ENCODE measurements around the gene GLRA3.
A peak's percentile ranks its signal among the peaks of the same experiment; 100 is the strongest.
"Not testable (repeated sequence)": the region's sequence is repeated elsewhere in the genome, so short reads cannot be mapped to it uniquely, and the experiment has no call there.

Gene GLRA3

GRCh38 chr4:174828845-174829701, at the start of gene GLRA3:
GLRA3 (minus strand) TSS chr4:174829247; CDS start chr4:174828811, 436 bp downstream.
- DNase-seq, result peak; percentile 94

GRCh38 chr4:174874898-174875297, 45.9 kb upstream of the GLRA3 start:
- DNase-seq, result no peak

- DNase-seq, result peak; percentile 17
Measured at GRCh38 chr4:174873931-174874330, 44.9 kb upstream of the GLRA3 start.

GRCh38 chr4:174873146-174873545, 44.1 kb upstream of the GLRA3 start:
- DNase-seq, result not testable (repeated sequence)

- DNase-seq, result no peak
Measured at GRCh38 chr4:174871407-174871806, 42.4 kb upstream of the GLRA3 start.

GRCh38 chr4:174870311-174870710, 41.3 kb upstream of the GLRA3 start:
- no peak for DNase-seq

GRCh38 chr4:174869339-174869738, 40.3 kb upstream of the GLRA3 start:
- no peak for DNase-seq

- DNase-seq, result no peak
Measured at GRCh38 chr4:174867903-174868302, 38.9 kb upstream of the GLRA3 start.

GRCh38 chr4:174865418-174865985, 36.5 kb upstream of the GLRA3 start:
- no peak for DNase-seq

GRCh38 chr4:174864031-174864430, 35.0 kb upstream of the GLRA3 start:
- DNase-seq, result no peak

- peak; percentile 29 for DNase-seq
Measured at GRCh38 chr4:174860588-174860987, 31.5 kb upstream of the GLRA3 start.

- DNase-seq, result no peak
Measured at GRCh38 chr4:174859904-174860303, 30.9 kb upstream of the GLRA3 start.

- no peak for DNase-seq
Measured at GRCh38 chr4:174856926-174857800, 28.1 kb upstream of the GLRA3 start.

- DNase-seq, result no peak
Measured at GRCh38 chr4:174855050-174855449, 26.0 kb upstream of the GLRA3 start.

- no peak for DNase-seq
Measured at GRCh38 chr4:174853629-174854028, 24.6 kb upstream of the GLRA3 start.

- no peak for DNase-seq
Measured at GRCh38 chr4:174848596-174848995, 19.5 kb upstream of the GLRA3 start.

- no peak for DNase-seq
Measured at GRCh38 chr4:174847801-174848427, 18.9 kb upstream of the GLRA3 start.

GRCh38 chr4:174835536-174835935, 6.5 kb upstream of the GLRA3 start:
- no peak for DNase-seq

- DNase-seq, result no peak
Measured at GRCh38 chr4:174834477-174834876, 5.4 kb upstream of the GLRA3 start.

- no peak for DNase-seq
Measured at GRCh38 chr4:174826660-174827059, 2.4 kb downstream of the GLRA3 start.

- no peak for DNase-seq
Measured at GRCh38 chr4:174815282-174815681, 13.8 kb downstream of the GLRA3 start.

- DNase-seq, result no peak
Measured at GRCh38 chr4:174813292-174813691, 15.8 kb downstream of the GLRA3 start.

GRCh38 chr4:174810834-174811233, 18.2 kb downstream of the GLRA3 start:
- no peak for DNase-seq
